Hindlimb muscle (tissue), 1 donor: ENCODE data around the gene TRRAP. TPM values are rescaled to one million over a fixed set of nuclear protein-coding genes. Genes with fewer than 3 reads are reported as not detected.
A peak's percentile ranks its signal among the peaks of the same experiment; 100 is the strongest.

Source experiments
- DNase-seq: peaks from one replicate; pipeline ENCODE4 v3.0.0-alpha.2; 2013
- polyA plus RNA-seq: library from polyadenylated mRNA; unstranded; fragments of 120-200 nt; gene quantifications from one replicate; pipeline ENCODE4 v1.2.1, GENCODE V29; 2013; ENCODE audit not compliant: insufficient read length

TRRAP gene
- polyA plus RNA-seq, 1 donor: 28.1 TPM

- no peak for DNase-seq
Observed at GRCh38 chr7:99008921-99009530, 130.7 kb downstream of the TRRAP start.

- no peak for DNase-seq
Observed at GRCh38 chr7:99010281-99010680, 131.9 kb downstream of the TRRAP start.

DNA sequence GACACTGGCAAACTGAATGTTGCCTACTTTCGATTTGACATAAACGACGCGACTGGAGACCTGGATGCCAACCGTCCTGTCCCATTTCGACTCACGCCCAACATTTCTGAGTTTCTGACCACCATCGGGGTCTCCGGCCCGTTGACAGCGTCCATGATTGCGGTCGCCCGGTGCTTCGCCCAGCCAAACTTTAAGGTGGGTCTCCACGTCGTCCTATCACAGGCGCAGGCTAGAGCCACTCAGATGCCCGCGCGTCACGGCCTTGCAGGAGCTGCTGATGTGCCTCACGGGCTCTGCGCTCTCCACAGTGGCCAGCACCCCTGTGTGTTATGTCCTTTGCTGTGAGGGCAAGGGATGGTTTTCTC, 133.0 kb downstream of the TRRAP start:
- no peak for DNase-seq

- DNase-seq: no peak
Observed at GRCh38 chr7:99011706-99012404, 133.5 kb downstream of the TRRAP start.

DNA sequence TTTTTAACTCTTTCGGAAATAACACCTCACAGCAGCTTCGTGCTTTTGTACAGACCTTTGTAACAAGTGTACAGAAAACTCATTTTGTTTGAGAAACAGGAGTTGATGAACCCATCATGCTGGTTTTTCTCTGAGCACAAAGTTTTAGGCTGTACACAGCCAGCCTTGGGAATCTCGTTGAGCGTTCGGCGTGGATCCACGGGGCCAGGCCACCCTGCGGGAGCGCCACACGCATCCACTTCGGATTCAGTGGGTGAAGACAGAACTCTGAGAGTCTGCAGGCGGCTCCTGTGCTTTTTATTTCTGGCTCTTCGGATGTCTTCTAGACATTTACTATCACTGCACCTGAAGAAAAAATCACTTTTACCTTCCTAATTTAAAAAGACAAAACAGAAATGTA, 134.4 kb downstream of the TRRAP start:
- DNase-seq: no peak

GRCh38 chr7:99013266-99014112, 135.2 kb downstream of the TRRAP start:
- DNase-seq: no peak

- DNase-seq: no peak
Observed at GRCh38 chr7:99014113-99014985, 136.0 kb downstream of the TRRAP start.

DNA sequence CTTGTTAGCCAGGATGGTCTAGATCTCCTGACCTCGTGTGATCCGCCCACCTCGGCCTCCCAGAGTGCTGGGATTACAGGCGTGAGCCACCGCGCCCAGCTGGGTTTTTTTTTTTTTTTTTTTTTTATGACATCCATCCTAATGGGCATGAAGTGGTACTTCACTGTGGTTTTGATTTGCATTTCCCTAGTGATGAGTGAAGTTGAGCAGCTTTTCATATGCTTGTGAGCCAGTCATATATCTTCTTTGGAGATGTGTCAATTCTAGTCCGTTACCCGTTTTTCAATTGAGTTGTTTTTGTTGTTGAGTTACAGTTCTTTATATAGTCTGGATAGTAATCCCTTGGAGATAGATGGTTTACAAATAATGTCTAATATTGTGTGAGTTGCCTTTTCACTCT, 137.9 kb downstream of the TRRAP start:
- no peak for DNase-seq

- DNase-seq: peak; percentile 68
Observed at GRCh38 chr7:99019523-99020412, 141.4 kb downstream of the TRRAP start.

- no peak for DNase-seq
Observed at GRCh38 chr7:99020413-99020715, 142.0 kb downstream of the TRRAP start.

GRCh38 chr7:99021941-99022560, 143.7 kb downstream of the TRRAP start:
- no peak for DNase-seq

DNA sequence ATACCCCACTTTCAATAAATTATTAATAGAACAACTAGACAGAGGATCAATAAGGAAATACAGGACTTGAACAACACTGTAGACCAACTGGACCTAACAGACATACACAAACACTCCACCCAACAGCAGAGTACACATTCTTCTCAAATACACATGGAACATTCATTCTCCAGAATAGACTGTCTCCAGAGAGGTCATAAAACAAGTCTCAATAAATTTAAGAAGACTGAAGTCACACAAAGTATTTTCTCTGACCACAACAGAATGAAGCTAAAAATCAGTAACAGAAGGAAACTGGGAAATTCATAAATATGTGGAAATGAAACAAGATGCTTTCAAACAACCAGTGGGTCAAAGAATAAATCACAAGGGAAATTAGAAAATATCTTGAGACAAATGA, 145.7 kb downstream of the TRRAP start:
- no peak for DNase-seq

- no peak for DNase-seq
Observed at GRCh38 chr7:99027241-99027640, 148.9 kb downstream of the TRRAP start.

- DNase-seq: no peak
Observed at GRCh38 chr7:99027841-99028240, 149.5 kb downstream of the TRRAP start.

GRCh38 chr7:99028261-99028973, 150.1 kb downstream of the TRRAP start:
- DNase-seq: no peak

- no peak for DNase-seq
Observed at GRCh38 chr7:99029466-99030435, 151.4 kb downstream of the TRRAP start.

GRCh38 chr7:99030457-99030856, 152.1 kb downstream of the TRRAP start:
- no peak for DNase-seq

- DNase-seq: no peak
Observed at GRCh38 chr7:99030951-99031350, 152.6 kb downstream of the TRRAP start.

- no peak for DNase-seq
Observed at GRCh38 chr7:99031496-99031895, 153.2 kb downstream of the TRRAP start.
